PC-3 (cell line): ENCODE measurements around the gene TMEM52B.

Experiments used
- CTCF ChIP-seq: fragments of 300-600 bp; sonication (generic); conservative IDR thresholded peaks from 2 replicates; pipeline ENCODE4 v1.5.1; 2017; ENCODE audit warnings: antibody characterized with exemption, low read depth, mild to moderate bottlenecking, low read length
- EZH2 ChIP-seq: fragments of 300-600 bp; sonication (generic); IDR thresholded peaks from one replicate; pipeline ENCODE4 v1.6.1; 2017; ENCODE audit warnings: antibody characterized with exemption, mild to moderate bottlenecking, low read length; ENCODE audit not compliant: unreplicated experiment
- EZH2phosphoT487 ChIP-seq: fragments of 300-600 bp; sonication (generic); IDR thresholded peaks from 2 replicates; pipeline ENCODE4 v1.6.1; 2018; ENCODE audit warnings: mild to moderate bottlenecking, antibody characterized with exemption, low read length, borderline replicate concordance

- TF ChIP-seq EZH2 (no peak), CTCF (no peak), EZH2phosphoT487 (no peak)
Measured at GRCh38 chr12:10234562-10234961, 55.7 kb downstream of the TMEM52B start.
